Cardiac fibroblast (primary cell): Measurements from ENCODE around the gene GAN.

Experiments
- DNase-seq, 2 donors: peaks; one replicate each; pipeline versions ENCODE4 v3.0.0 to v3.0.0-alpha.2; 2010; ENCODE audit warnings: low read depth in 2 of 2
- H3K4me3 ChIP-seq, 2 donors: replicated peaks in 1 of 2; 1 replicate in 1 of 2; 2 replicates in 1 of 2; pipeline ENCODE4 v1.5.1; 2011; ENCODE audit warnings: low read depth in 2 of 2, low read length in 2 of 2, mild to moderate bottlenecking in 2 of 2, moderate library complexity in 1 of 2
- TF ChIP-seq, protein P1 (sequence below): IDR thresholded peaks from one replicate; pipeline ENCODE4 v1.5.1; 2011; ENCODE audit warnings: low read depth, mild to moderate bottlenecking, low read length, inconsistent platforms

GAN gene

DNA sequence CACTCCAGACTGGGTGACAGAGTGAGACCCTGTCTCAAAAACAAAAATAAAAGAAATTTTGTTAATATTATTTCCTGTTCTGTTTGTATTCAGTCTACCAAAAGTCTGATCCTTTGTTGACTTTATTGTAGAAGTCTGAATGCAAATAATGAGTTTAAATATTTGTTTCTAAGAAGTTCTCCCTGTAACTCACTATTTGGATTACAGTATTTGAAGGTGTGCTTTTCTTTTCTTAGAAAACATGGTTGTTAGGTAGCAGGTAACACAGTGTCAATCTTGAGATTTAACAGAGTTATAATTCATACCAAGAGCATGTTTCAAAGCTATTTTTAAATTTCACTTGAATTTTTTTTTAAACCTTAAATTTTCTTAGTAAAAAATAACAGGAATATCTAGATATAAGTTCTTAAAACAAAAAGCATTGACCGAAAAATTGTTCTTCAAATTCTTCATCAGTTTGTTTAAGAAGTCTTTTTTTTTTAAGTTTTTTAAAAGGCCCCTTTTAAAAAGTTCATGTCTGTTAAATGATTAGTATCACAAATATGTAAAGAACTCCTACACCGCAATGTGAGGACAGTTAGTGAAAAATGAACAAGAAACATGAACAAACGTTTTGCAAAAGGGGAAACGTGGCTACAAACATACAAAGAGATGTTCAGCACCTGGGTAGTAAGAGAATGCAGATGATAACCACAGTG, 35.0 kb downstream of the GAN start:
- no peak overlapping the region for H3K4me3 ChIP-seq
- TF ChIP-seq, protein P1, sequence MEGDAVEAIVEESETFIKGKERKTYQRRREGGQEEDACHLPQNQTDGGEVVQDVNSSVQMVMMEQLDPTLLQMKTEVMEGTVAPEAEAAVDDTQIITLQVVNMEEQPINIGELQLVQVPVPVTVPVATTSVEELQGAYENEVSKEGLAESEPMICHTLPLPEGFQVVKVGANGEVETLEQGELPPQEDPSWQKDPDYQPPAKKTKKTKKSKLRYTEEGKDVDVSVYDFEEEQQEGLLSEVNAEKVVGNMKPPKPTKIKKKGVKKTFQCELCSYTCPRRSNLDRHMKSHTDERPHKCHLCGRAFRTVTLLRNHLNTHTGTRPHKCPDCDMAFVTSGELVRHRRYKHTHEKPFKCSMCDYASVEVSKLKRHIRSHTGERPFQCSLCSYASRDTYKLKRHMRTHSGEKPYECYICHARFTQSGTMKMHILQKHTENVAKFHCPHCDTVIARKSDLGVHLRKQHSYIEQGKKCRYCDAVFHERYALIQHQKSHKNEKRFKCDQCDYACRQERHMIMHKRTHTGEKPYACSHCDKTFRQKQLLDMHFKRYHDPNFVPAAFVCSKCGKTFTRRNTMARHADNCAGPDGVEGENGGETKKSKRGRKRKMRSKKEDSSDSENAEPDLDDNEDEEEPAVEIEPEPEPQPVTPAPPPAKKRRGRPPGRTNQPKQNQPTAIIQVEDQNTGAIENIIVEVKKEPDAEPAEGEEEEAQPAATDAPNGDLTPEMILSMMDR: no peak
- no peak for DNase-seq

DNA sequence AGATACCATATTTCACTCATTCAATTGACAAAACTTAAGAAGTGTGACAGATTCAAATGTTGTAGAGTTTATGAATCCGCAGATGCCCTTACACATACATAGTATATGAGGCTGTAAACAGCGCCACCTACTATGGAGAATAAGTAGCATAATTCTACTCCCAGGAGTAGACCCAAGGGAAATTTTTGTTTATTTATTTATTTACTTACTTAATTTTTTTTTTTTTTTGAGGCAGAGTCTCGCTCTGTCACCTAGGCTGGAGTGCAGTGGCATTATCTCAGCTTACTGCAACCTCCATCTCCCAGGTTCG, 35.5 kb downstream of the GAN start:
- peak; percentile 12 to 22 for DNase-seq
- no peak overlapping the region for H3K4me3 ChIP-seq
- TF ChIP-seq, protein P1: peak; percentile 3

DNA sequence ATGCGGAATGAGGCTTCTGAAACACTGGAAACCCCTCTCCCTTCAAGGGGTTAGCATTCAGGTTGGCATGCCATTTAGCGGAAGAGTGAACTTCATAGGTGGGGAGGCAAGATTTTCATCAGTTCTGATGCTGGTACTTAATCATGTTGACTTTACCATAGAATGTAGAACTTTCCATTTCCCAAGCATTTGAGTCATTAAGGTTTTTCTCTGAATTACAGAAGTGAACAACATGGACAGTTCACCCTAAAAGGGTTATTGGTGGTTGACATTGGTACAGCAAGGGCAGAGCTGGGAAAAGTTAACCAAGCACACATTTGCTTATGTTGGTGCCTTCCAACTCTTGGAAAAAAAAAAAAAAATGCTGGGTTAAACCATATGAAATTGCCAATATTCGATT, 39.1 kb downstream of the GAN start:
- TF ChIP-seq, protein P1: no peak
- no peak overlapping the region for H3K4me3 ChIP-seq
- no peak for DNase-seq

DNA sequence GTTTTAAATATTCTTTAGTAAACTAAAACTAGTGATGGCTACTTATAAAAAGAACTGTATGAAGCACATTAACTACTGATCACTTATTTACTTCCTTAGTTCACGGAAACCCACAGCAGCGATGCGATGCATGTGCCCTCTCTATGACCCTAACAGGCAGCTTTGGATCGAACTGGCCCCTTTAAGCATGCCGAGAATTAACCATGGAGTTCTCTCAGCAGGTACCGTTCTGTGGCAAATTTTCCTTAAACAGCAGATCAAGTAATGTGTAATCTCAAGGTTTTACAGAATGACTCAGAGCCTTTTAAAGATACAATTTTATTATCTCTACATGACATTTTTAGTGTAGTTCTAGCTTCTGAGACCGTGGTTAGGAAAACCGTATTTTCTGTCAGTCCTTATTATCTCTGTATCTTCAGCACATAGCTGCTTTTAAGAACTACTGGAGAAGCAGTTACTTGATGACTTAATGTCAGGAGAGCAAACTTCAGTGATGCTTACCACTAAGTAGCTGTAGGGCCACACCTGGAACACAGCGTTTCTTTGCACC, 43.0 kb downstream of the GAN start:
- no peak for DNase-seq
- TF ChIP-seq, protein P1: no peak
- H3K4me3 ChIP-seq: no peak overlapping the region

DNA sequence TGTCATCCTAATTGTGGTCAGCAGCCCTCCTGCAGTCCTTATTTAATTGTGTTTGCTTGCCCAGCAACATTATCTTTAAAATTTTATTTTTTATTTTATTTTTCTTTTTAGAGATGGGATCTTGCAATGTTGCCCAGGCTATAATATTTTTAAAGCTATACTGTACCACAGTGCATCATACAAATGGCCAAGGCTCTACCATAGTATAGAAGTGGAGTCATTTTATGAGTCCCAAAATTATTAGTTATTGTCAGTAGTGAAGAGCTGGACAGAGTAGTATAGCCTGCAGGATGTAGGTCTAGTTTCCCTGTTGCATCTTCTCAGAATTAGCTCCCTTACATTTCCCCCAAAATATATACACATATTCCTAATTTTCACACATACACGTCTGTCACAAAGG, 44.1 kb downstream of the GAN start:
- H3K4me3 ChIP-seq: no peak overlapping the region
- DNase-seq: no peak
- TF ChIP-seq, protein P1: no peak

DNA sequence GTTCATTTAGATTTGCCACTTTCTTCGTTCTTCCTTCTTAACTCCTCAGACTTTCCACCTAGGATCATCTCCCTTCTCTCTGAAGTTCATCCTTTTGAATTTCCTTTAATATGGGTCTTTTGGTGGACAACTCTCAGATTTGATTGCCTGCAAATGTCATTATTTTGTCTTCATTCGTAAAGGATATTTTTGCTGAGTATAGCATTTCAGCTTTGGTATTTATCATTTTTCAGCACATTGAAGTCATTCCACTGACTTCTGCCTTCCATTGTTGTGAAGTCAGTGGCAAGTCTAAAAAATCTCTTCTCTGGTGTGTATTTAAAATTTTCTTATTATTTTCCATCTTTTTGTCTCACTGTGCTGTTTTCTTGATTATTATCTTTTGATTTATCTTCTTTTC, 45.4 kb downstream of the GAN start:
- TF ChIP-seq, protein P1: no peak
- H3K4me3 ChIP-seq: no peak overlapping the region
- DNase-seq: no peak

DNA sequence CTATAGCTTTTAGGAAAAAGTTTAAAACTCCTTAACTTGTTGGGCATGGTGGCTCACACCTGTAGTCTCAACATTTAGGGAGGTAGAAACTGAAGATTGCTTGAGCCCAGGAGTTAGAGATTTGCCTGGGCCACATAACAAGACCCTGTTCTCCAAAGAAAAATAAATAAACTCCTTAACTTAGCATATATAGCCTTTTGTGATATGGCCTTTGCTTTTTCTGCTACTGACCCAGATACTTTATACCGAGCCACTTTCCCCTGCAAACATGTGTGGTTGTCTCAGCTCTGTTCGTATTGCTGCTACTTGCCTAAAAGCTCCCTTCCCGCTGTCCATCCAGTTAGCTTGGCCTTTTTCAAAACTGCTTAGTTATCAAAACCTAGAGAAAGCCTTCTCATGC, 51.0 kb downstream of the GAN start:
- TF ChIP-seq, protein P1: no peak
- no peak overlapping the region for H3K4me3 ChIP-seq
- no peak for DNase-seq
